Measurements from ENCODE around the gene MACROD2.

The MACROD2 gene

GRCh38 chr20:14609328-14610221, 614.3 kb downstream of the MACROD2 start:
- no peak for DNase-seq

GRCh38 chr20:14611479-14611878, 616.2 kb downstream of the MACROD2 start:
- DNase-seq, result no peak

DNA sequence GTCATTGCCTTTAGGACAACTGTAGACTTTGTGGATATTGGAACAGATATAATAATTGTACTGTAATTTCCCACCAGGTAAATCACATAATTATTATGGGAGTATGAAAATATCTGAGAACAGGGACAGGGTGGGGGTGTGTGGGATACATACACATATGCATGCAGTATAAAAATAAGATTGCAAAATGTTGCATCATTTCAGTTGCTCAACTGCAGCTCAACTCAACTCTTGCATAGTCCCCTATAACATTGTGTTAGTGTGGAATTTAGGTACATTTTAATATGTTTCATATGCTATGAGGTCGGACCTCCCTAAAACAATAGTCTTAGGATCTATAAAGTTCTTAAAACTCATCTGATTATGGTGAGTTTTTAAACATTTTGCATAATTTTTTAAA, 617.1 kb downstream of the MACROD2 start:
- no peak for DNase-seq

GRCh38 chr20:14616003-14616402, 620.7 kb downstream of the MACROD2 start:
- DNase-seq, result no peak

DNA sequence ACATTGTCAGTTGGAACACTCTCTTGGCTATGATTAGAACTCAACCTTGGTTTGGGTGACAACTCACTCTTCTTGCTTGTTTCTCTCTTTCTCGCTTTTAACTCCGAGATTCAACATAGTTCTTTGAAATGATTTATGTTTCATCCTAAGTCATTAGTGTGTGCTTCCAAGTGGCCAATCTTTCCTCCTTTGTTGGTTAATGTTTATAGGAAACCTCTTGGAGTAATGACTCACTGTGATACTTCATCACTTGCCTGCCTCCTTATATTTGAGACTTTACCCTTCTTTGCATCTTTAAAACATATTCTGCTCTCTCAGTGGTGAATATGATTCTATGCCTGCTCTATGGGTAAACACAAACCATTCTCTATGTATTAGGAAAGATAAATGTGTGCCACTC, 621.8 kb downstream of the MACROD2 start:
- DNase-seq, result no peak

DNA sequence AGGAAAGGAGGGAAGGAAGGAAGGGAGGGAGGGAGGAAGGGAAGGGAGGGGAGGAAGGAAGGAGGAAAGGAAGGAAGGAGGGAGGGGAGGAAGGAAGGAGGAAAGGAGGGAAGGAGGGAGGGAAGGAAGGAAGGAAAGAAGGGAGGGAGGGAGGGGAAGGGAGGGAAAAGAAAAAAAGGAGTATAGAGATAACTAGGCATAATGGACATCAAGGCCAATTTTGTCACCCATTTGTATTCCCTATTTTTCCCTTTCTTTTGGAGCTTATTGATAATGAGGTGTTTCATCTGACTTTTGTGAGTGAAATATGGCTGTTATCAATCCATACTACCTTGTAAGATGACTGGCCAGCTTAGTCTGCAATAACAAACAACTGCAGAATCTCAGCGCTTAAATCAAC, 624.1 kb downstream of the MACROD2 start:
- no peak for DNase-seq

- no peak for DNase-seq
These were observed 627.5 kb downstream of the MACROD2 start for GRCh38 chr20:14622796-14623195.

DNA sequence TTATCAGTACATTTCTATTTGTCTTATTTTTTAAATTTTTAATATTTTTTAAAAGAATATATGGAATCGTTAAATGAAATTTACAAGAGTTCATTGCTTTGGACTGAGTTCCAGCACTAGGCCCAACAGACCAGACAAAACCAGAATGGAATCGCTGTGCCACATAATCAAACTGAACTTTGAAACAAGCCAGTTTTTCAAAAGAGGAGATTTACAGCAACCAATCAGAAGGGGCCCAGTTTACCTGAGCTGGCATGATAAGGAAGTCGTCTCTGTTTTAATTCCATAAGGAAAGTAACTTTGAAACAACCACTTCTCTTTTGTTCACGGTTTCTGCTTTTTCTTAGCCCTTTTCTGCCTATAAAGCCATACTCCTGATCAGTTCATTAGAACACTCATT, 635.7 kb downstream of the MACROD2 start:
- DNase-seq, result no peak

DNA sequence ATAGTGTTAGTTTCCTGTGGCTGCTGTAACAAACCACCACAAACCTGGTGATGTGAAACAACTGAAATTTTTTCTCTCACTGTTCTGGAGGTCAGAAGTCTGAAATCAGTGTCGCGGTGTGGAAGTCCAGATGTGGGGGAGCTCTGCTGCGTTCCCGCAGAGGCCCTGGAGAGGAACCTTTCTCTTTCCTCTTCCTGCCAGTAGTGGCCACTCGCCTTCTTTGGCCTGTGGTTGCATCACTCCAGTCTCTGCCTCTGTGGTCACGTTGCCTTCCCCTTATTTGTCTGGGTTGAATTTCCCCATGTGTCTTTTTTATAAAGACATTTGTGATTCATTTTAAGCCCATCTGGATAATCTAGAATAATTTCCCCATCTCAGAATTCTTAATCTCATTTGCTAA, 637.6 kb downstream of the MACROD2 start:
- no peak for DNase-seq

DNA sequence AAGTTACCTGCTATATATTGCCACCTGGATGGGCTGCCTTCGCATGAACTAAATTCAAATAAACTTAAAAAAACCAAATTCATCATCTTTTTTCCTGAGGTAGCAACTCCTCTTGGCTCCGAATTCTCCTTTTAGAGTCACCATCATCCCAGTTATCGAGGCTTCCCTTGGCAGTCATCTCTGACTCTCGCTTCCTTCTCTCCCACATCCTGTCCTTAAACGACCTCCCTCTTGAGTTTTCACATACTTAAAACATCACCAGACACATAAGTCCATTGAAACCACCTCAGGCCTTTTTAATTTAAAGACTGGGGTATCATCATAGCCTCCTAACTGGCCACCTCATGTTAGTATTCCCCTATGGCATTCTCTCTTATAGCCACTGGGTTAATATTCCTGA, 638.2 kb downstream of the MACROD2 start:
- no peak for DNase-seq

DNA sequence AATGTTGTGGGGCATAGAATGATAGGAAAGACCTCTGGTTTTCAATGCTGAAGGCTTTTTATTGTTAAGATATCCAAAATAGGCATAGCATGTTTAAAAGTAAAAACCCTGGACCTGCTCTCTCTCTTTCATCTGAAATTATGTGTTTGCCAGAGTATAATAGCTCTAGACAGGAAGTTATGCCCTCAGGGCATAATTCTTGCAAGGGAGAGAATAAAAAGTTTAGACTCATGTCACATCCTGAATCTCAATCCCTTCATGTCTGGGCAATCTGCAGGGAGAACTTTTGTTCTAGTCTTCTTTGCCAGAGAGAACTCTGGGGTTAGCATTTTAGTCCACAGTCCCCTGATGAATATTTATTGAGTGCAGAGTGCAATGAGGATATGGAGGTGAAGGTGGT, 639.3 kb downstream of the MACROD2 start:
- no peak for DNase-seq

DNA sequence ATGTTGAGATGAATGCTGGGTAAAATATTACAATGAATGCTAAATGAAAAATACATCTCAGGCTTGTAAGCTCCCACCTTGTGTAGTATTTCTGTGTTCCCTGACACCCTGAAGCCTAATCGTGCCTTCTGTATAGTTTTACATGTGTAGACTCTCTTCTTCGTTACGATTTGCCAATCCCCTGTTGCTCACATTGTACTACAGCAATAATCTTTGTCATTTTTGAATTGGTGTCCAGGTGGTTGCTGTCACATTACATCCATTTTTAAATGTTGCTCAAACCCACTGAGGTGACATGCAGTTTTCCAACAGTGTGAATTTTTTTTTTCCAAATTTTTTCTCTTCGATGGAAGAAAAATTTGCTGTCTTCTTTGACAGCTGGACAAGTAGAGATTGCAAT, 642.1 kb downstream of the MACROD2 start:
- no peak for DNase-seq

GRCh38 chr20:14643146-14643545, 647.8 kb downstream of the MACROD2 start:
- DNase-seq, result no peak

DNA sequence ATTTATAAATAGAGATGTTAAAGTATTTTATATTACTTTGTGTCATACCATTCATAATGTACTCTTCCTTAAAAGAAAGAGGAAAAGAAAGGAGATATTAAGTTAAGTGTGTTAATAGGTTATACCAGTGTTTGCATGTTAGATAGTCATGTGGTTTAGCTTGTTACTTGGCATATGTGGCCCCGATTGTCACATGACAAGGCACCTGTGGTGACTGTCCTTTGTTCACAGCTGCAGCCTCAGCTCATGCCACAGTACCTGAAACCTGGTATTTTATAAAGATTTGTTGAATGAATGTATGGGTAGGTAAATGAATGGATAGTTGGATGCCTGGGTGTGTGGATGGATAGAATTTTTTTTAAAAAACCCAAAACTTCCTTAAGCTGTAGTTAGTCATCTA, 648.2 kb downstream of the MACROD2 start:
- no peak for DNase-seq

GRCh38 chr20:14644306-14645097, 649.2 kb downstream of the MACROD2 start:
- peak; percentile 32 for DNase-seq

- DNase-seq, result no peak
These were observed 651.7 kb downstream of the MACROD2 start for GRCh38 chr20:14647016-14647415.

GRCh38 chr20:14649662-14650061, 654.3 kb downstream of the MACROD2 start:
- no peak for DNase-seq

- no peak for DNase-seq
These were observed 662.1 kb downstream of the MACROD2 start for GRCh38 chr20:14657266-14658005.

DNA sequence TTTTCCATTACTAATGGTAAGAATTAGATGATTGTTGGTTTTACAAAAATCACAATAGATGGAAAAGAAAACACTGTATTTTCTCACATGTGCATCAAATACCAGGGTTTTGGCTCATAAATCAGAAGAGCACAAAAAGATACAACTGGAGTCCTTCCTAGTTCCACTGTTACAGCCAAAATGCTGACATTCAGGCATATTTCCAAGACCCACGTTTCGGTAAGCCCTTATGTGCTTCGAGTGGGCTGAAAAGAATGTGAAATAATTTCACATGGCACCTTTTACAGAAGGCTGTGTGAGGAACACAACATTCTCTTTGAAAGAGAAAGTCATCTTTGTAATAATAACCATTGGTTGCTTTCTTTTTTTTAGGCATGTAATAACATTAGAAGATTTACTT, 668.8 kb downstream of the MACROD2 start:
- DNase-seq, result no peak

GRCh38 chr20:14666696-14667095, 671.4 kb downstream of the MACROD2 start:
- DNase-seq, result no peak

GRCh38 chr20:14667226-14667625, 671.9 kb downstream of the MACROD2 start:
- DNase-seq, result no peak

DNA sequence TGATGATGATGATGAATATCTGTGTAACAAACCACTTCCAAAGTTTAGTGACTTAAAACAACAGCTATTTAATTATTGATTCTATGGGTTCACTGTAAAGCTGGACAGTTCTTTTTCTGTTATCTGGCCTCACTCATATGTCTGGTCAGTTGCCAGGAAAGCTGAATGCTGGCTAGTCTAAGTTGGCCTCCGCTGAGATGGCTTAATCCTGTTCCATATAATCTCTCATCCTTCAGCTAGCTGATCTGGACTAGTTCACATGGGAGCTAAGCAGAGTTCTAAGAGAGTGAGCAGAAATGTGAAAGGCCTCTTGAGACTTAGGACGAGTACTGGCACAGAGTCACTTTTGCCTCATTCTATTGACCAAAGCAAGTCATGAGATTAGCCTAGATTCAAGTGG, 676.8 kb downstream of the MACROD2 start:
- DNase-seq, result no peak

- no peak for DNase-seq
These were observed 677.8 kb downstream of the MACROD2 start for GRCh38 chr20:14673164-14673563.

DNA sequence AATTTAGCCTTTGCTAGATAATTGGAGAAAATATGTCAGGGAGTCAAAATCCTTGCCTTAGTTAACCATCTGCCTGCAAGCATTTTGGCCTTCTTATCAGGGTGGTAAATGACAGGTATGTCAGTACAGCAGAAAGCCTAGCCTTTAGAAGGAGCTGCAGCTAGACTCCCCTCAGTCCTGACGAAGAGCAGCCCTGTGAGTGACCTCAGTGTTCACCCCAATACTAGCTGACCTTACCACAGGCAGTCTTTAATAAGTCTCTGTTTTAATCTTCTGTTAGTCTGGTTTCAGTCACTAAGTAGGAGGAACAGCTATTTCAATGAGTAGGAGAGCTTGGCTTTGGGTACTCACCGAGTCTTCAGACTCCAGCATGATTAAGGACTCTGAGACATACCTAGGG, 682.1 kb downstream of the MACROD2 start:
- DNase-seq, result no peak

All from NCI-H2029 (cell line).